ENCODE data around the gene MXRA8. TPM values are rescaled to one million over a fixed set of nuclear protein-coding genes. Genes with fewer than 3 reads are reported as not detected.

The MXRA8 gene
- total RNA-seq, 6 experiments from 2014 or later: 2.2 to 11.9 (median 3.3) TPM

DNA sequence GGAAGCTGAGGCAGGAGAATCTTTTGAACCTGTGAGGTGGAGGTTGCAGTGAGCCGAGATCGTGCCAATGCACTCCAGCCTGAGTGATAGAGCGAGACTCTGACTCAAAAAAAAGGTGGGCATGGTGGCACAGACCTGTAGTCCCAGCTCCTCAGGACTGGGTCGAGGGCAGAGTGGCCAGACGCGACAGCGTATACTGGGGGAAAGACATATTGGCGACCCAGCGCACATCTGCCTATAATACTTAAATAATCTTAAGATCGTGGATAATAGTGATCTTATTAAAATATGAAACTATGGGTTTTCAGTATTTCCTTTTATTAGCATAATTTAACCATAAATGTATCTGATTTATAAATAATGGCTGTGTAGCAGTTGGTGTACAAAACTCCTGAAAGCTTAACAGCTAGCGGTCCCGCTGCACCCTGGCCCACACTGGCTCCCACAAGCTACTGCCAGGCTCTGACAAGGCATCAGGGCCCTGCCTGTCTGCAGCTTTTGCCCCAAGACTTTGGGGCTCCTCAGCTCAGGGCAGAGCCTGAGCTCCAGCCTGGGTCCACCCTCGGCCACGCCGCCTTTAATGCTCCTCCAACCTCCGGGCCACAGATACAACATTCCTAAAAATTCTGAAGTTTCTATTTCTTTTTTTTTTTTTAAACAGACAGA, 19.3 kb upstream of the MXRA8 start:
- no peak overlapping the region for H3K4me3 ChIP-seq
- whole genome bisulfite sequencing (ENCODE audit: insufficient coverage, low coverage, low lambda C conversion rate, missing lambda C conversion rate): 94% methylated on average over 13 of the region's 16 CpGs

DNA sequence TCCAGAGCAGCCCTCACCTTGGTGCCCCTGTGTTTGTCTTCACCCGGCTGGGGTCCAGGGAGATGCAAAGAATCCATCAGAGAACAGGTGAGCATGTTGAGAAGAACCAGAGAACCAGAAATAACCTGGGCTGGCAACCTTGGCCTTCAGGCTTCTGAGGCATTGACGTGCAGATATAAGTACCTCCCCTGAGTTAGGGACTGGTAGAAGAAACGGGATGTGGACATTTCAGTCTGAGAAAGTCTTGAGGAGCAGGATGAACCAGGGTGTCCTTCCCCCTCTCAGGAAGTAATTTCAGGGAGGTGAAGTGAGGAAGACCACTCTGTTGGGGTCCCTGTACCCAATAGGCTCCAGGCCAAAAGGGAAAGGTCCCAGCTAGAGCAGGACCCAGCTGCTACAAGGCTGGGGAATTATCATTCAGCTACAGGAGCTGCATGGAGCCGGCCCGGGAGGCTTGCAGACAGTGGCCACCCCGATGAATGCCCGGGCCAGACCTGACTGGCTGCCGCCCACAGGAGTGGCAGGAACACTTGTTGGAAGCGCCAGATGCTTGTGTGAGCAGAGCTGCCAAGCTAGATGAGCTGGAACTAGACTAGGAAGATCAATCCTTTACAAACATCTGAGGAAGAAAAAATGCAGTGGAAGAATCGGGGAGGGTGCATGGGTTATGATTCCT, 18.3 kb upstream of the MXRA8 start:
- Histone ChIP-seq H3K36me3 (peaks cover 0 to 6% (median 0%) of the 10 kb centered on the region in 4 donors), H3K4me1 (peaks cover 0 to 25% (median 9%) of the 10 kb centered on the region in 4 donors), H3K27me3 (no peaks in the 10 kb centered on the region), H3K27ac (no peak overlapping the region), H3K4me3 (no peak overlapping the region), H3K9me3 (no peaks in the 10 kb centered on the region)
- TF ChIP-seq, protein P1, sequence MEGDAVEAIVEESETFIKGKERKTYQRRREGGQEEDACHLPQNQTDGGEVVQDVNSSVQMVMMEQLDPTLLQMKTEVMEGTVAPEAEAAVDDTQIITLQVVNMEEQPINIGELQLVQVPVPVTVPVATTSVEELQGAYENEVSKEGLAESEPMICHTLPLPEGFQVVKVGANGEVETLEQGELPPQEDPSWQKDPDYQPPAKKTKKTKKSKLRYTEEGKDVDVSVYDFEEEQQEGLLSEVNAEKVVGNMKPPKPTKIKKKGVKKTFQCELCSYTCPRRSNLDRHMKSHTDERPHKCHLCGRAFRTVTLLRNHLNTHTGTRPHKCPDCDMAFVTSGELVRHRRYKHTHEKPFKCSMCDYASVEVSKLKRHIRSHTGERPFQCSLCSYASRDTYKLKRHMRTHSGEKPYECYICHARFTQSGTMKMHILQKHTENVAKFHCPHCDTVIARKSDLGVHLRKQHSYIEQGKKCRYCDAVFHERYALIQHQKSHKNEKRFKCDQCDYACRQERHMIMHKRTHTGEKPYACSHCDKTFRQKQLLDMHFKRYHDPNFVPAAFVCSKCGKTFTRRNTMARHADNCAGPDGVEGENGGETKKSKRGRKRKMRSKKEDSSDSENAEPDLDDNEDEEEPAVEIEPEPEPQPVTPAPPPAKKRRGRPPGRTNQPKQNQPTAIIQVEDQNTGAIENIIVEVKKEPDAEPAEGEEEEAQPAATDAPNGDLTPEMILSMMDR (IDR thresholded peaks at IDR 0.05): no peak
- no peak for TF ChIP-seq POLR2A (IDR thresholded peaks at IDR 0.05)
- intact Hi-C loops (cut with DNase I): no loop called here
- 76% methylated on average over 4 of the region's 10 CpGs for WGBS (ENCODE audit: insufficient coverage, low coverage, low lambda C conversion rate, missing lambda C conversion rate)
- DNase-seq: no peak
- ATAC-seq: no peak

More for the DNA sequence above, 19.3 kb upstream of the MXRA8 start:
- Histone ChIP-seq H3K9me3 (no peaks in the 10 kb centered on the region), H3K27ac (no peak overlapping the region), H3K4me1 (peaks cover 0 to 16% (median 4%) of the 10 kb centered on the region in 4 donors), H3K27me3 (no peaks in the 10 kb centered on the region), H3K36me3 (peaks cover 0 to 6% (median 0%) of the 10 kb centered on the region in 4 donors)
- ATAC-seq (no peak), DNase-seq (no peak)
- intact Hi-C loops (cut with DNase I): no loop called here
- no peak for TF ChIP-seq POLR2A (IDR thresholded peaks at IDR 0.05)
- TF ChIP-seq, protein P1 (IDR thresholded peaks at IDR 0.05): no peak

DNA sequence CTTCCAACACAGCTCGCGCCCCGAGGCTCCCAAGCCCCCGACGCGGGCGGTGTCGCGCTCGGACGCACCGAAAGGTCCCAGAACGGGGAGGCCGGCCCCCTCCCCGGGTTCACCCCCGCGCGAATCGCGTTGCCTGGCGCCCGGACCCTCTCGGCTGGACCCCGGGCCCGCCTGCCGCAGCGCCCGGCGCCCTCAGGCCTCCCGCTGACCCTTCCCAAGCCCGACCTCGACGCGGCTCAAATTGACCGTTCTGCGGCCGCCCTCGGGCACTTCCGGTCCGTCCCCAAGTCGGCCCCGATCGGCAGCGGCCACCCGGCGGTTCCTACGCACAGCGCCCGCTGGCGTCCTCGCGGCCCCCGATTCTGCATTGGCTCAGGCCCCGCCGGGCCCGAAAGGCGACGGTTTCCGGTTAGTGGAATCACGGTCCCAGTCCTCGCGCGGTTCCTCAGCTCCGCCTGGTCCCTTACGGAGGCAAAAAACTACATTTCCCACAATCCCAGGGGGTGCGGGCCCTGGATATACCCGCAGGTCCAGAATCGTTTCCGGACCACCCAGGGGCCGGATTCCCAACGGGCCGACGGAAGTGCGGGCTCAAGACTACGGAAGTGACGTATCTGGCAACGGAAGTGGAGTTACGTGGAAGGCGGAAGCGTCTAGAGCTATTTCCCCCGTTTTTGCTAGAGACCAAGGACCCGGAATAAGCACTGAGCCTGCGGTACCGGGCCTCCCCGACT, 16.7 kb upstream of the MXRA8 start, which contains the start of gene AURKAIP1:
Gene AURKAIP1, minus strand, starts transcription at position 279 of the 734 bp plus-strand sequence. CDS start 451 bp downstream, outside the sequence.
- Histone ChIP-seq H3K27me3 (no peaks in the 10 kb centered on the region), H3K9me3 (no peaks in the 10 kb centered on the region), H3K4me3 (peak within 1 kb of the TSS; percentile 76 to 100 (median 93)), H3K4me1 (peaks cover 0 to 26% (median 9%) of the 10 kb centered on the region in 4 donors), H3K27ac (peak within 1 kb of the TSS; percentile 72 to 92 (median 91)), H3K36me3 (peaks cover 0 to 6% (median 0%) of the 10 kb centered on the region in 4 donors)
- intact Hi-C loops (cut with DNase I): no loop called here
- ATAC-seq (peak; percentile 93 to 96 (median 95)), DNase-seq (peak; percentile 96 to 99 (median 99))
- WGBS (ENCODE audit: insufficient coverage, low coverage, low lambda C conversion rate, missing lambda C conversion rate): 1% methylated on average over 15 of the region's 85 CpGs
- TF ChIP-seq, protein P1 (IDR thresholded peaks at IDR 0.05): peak; percentile 23 to 48 (median 34)
- TF ChIP-seq POLR2A (IDR thresholded peaks at IDR 0.05): peak; percentile 61

DNA sequence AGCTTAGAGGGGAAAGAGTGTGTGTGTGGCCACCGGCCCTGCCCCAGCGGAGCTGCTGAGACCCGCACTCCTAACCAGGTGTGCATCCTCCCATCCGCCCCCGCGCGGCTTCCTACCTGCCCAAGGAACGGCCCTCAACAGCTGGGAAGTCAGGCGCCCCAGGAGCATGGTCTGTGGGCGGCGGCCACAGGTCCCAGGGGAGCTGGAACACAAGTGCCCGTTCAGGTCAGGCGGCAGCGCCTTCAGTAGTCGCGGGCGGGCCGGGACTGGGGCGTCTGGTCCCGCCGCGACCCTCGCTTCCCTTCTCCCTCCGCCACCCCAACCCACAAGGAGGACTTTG, 16.2 kb upstream of the MXRA8 start:
- peak in 2 of 3 donors; percentile 56 to 62 for DNase-seq

More for the DNA sequence above, 16.2 kb upstream of the MXRA8 start:
- Histone ChIP-seq H3K4me3 (peak overlapping the region; percentile 76 to 100 (median 93)), H3K36me3 (peaks cover 0 to 6% (median 0%) of the 10 kb centered on the region in 4 donors), H3K27ac (peak overlapping the region; percentile 72 to 92 (median 91)), H3K4me1 (peaks cover 0 to 26% (median 9%) of the 10 kb centered on the region in 4 donors), H3K9me3 (no peaks in the 10 kb centered on the region), H3K27me3 (no peaks in the 10 kb centered on the region)
- no peak for TF ChIP-seq POLR2A (IDR thresholded peaks at IDR 0.05)
- TF ChIP-seq, protein P1 (IDR thresholded peaks at IDR 0.05): no peak
- ATAC-seq: no peak
- intact Hi-C loops (cut with DNase I): no loop called here
- 0% methylated on average over 6 of the region's 24 CpGs for WGBS (ENCODE audit: insufficient coverage, low coverage, low lambda C conversion rate, missing lambda C conversion rate)
